Spleen (tissue), 7 donors: ENCODE measurements around the gene CD93.

ENCODE experiments used
- POLR2A ChIP-seq, 3 donors: fragments of 450-650 bp; IDR thresholded peaks; one replicate each; pipeline ENCODE4 v1.5.1; 2017; ENCODE audit warnings: antibody characterized with exemption in 3 of 3, mild to moderate bottlenecking in 1 of 3
- TF ChIP-seq, protein P1 (sequence below), 11 experiments: fragments of 200-600 bp in 7 of 11; fragments of 450-650 bp in 4 of 11; sonication (generic) in 4 of 11; IDR thresholded peaks in 8 of 11; conservative IDR thresholded peaks in 3 of 11; 1 replicate in 7 of 11; 2 replicates in 4 of 11; pipeline versions ENCODE4 v1.4.0 to v1.8.0; 2016 to 2021; ENCODE audit warnings: antibody characterized with exemption in 11 of 11, inconsistent platforms in 4 of 11, mild to moderate bottlenecking in 1 of 11
- donor health status: DM: no; HTN: no; CAD: no; lungs with moderate emphysema.
- donor health status: DM: no; HTN: no; CAD: no.
- donor health status: DM: no; HTN: no; CAD: no.

DNA sequence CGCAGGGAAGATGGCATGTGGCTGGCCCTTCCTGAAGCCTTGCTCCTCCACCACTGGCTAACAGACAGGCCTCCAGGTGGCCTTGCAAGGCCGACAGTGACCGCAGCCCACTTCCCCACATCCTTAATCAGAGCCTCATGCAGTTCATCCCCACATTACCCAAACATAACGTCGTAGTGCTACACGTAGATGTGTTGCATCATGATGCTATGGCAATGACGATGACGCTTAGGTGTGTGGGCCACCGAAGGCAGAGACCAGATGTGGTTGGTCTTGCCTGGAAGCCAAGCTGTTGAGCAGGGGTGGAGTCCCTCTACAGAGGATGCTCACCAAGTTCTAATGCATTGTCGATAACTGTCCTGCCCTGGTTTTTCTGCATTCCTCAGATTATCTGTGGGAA is 5.6 kb downstream of the CD93 start:
- TF ChIP-seq, protein P1, sequence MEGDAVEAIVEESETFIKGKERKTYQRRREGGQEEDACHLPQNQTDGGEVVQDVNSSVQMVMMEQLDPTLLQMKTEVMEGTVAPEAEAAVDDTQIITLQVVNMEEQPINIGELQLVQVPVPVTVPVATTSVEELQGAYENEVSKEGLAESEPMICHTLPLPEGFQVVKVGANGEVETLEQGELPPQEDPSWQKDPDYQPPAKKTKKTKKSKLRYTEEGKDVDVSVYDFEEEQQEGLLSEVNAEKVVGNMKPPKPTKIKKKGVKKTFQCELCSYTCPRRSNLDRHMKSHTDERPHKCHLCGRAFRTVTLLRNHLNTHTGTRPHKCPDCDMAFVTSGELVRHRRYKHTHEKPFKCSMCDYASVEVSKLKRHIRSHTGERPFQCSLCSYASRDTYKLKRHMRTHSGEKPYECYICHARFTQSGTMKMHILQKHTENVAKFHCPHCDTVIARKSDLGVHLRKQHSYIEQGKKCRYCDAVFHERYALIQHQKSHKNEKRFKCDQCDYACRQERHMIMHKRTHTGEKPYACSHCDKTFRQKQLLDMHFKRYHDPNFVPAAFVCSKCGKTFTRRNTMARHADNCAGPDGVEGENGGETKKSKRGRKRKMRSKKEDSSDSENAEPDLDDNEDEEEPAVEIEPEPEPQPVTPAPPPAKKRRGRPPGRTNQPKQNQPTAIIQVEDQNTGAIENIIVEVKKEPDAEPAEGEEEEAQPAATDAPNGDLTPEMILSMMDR (IDR thresholded peaks at IDR 0.05 in 8 of 11, conservative IDR thresholded peaks at IDR 0.05 in 3 of 11): no peak
- no peak for TF ChIP-seq POLR2A (IDR thresholded peaks at IDR 0.05)
